Kidney (tissue), 14 donors: Measurements from ENCODE around the gene UQCR11. TPM values are rescaled to one million over a fixed set of nuclear protein-coding genes. Genes with fewer than 3 reads are reported as not detected.

Source experiments
- DNase-seq, 5 donors: peaks; one replicate each; pipeline ENCODE4 v3.0.0-alpha.2; 2013 to 2020
- FAIRE-seq: peaks from 2 replicates; lab custom pipeline; 2012; peaks lifted over from hg19 to GRCh38; lab: Jason Lieb, UNC
- H3K27ac ChIP-seq, 2 donors: one replicate each; pipeline ENCODE4 v1.7.0; 2013; ENCODE audit warnings: low read depth in 2 of 2, low read length in 2 of 2, inconsistent platforms in 1 of 2
- H3K27me3 ChIP-seq: one replicate; pipeline ENCODE4 v1.7.1; 2013; ENCODE audit warnings: low read length, inconsistent platforms; ENCODE audit not compliant: control insufficient read depth, insufficient read depth
- H3K36me3 ChIP-seq, 3 donors: one replicate each; pipeline versions ENCODE4 v1.7.0 to v1.7.1; 2013; ENCODE audit warnings: low read length in 3 of 3, control low read depth in 1 of 3, inconsistent platforms in 1 of 3; ENCODE audit not compliant: insufficient read depth in 3 of 3, control insufficient read depth in 2 of 3
- H3K4me1 ChIP-seq, 3 donors: one replicate each; pipeline versions ENCODE4 v1.7.0 to v1.7.1; 2013; ENCODE audit warnings: low read length in 3 of 3, inconsistent platforms in 1 of 3, low read depth in 1 of 3; ENCODE audit not compliant: control insufficient read depth in 2 of 3, insufficient read depth in 2 of 3
- H3K4me3 ChIP-seq, 3 donors: one replicate each; pipeline versions ENCODE4 v1.7.0 to v1.8.1; 2013; ENCODE audit warnings: low read length in 3 of 3, control low read depth in 1 of 3, inconsistent platforms in 1 of 3
- H3K9ac ChIP-seq, 3 donors: one replicate each; pipeline versions ENCODE4 v1.7.0 to v1.7.1; 2013; ENCODE audit warnings: low read length in 3 of 3, control low read depth in 1 of 3, inconsistent platforms in 1 of 3
- H3K9me3 ChIP-seq, 3 donors: one replicate each; pipeline versions ENCODE4 v1.7.0 to v1.7.1; 2013; ENCODE audit warnings: low read length in 3 of 3, control low read depth in 1 of 3, inconsistent platforms in 1 of 3; ENCODE audit not compliant: control insufficient read depth in 2 of 3, insufficient read depth in 1 of 3
- CTCF ChIP-seq: IDR thresholded peaks from 3 replicates; pipeline ENCODE4 v1.5.1; 2012; ENCODE audit warnings: mild to moderate bottlenecking, moderate library complexity, borderline replicate concordance; ENCODE audit not compliant: insufficient read depth; ENCODE audit errors: extremely low read depth
- intact Hi-C: fragments of 100-400 bp; cut with DNase I; formaldehyde crosslinking; loops from one replicate; pipeline ENCODE4 v1.11.1; 2022
- polyA plus RNA-seq: library from polyadenylated mRNA; stranded (reverse); fragments of 350-450 nt; fragmentation: Illumina TruSeq; extraction: RNeasy Lipid Tissue Mini Kit (QIAGEN cat#74804); gene quantifications from one replicate; pipeline ENCODE4 v1.2.3, GENCODE V29; 2014; ENCODE audit warnings: low read depth, low replicate concordance; ENCODE audit not compliant: insufficient read depth
- total RNA-seq: library from RNA; stranded (reverse); fragmentation: NEBNext Ultra II Directional; extraction: Animal tissue kit (Norgen Biotek cat#: 25700); gene quantifications from one replicate; pipeline ENCODE4 v1.2.1, GENCODE V29; 2021
- donor health status: control.
- donor health status: control.
- donor health status: control.
- donor health status: control.
- donor health status: control.
- donor health status: DM: yes; HTN: yes; CAD: no.
- donor health status: Normal renal cell carcinoma (clear cell type).

UQCR11 gene
- total and polyA plus RNA-seq, 2 donors from 2014 or later: 200 to 777 TPM

GRCh38 chr19:1608359-1609102 lies 3.3 kb upstream of the UQCR11 start:
- Histone ChIP-seq H3K9me3 (no peaks in the 10 kb centered on the region), H3K36me3 (peaks cover 0 to 4% (median 3%) of the 10 kb centered on the region in 3 donors), H3K27me3 (no peaks in the 10 kb centered on the region), H3K27ac (no peak overlapping the region), H3K4me3 (no peak overlapping the region), H3K9ac (no peak overlapping the region), H3K4me1 (peaks cover 0 to 11% (median 3%) of the 10 kb centered on the region in 3 donors)
- intact Hi-C loops: no loop called here
- DNase-seq (no peak), FAIRE-seq (no peak)
- TF ChIP-seq CTCF: no peak

GRCh38 chr19:1606138-1606651 lies 933 bp upstream of the UQCR11 start:
- peak overlapping the region; percentile 37 to 88 (median 85) for H3K9ac ChIP-seq
- H3K27me3 ChIP-seq: no peaks in the 10 kb centered on the region
- FAIRE-seq: no peak
- H3K4me3 ChIP-seq: peak overlapping the region; percentile 81 to 94 (median 89)
- H3K9me3 ChIP-seq: no peaks in the 10 kb centered on the region
- H3K4me1 ChIP-seq: peaks cover 0 to 14% (median 3%) of the 10 kb centered on the region in 3 donors
- peak overlapping the region; percentile 78 to 86 for H3K27ac ChIP-seq
- TF ChIP-seq CTCF: no peak
- H3K36me3 ChIP-seq: no peaks in the 10 kb centered on the region
- intact Hi-C loops: no loop called here
- no peak for DNase-seq

- Histone ChIP-seq H3K27me3 (no peaks in the 10 kb centered on the region), H3K9ac (no peak overlapping the region), H3K4me3 (no peak overlapping the region), H3K27ac (no peak overlapping the region), H3K36me3 (peaks cover 4 to 13% (median 9%) of the 10 kb centered on the region in 3 donors), H3K9me3 (no peaks in the 10 kb centered on the region), H3K4me1 (peaks cover 0 to 14% (median 3%) of the 10 kb centered on the region in 3 donors)
- DNase-seq (no peak), FAIRE-seq (no peak)
- TF ChIP-seq CTCF: no peak
- intact Hi-C loops: no loop called here
Observed at GRCh38 chr19:1602091-1602707, 3.1 kb downstream of the UQCR11 start.
